Hematopoietic multipotent progenitor cell treated with erythropoietin and hydrocortisone succinate and interleukin-3 and kit ligand, for 8 days (in vitro differentiated cells): Measurements from ENCODE around the gene BBOX1.
"Not testable (repeated sequence)": the region's sequence is repeated elsewhere in the genome, so short reads cannot be mapped to it uniquely, and the experiment has no call there.

ENCODE experiments used
- DNase-seq: peaks from one replicate; pipeline ENCODE4 v3.0.0-alpha.2; 2015

The BBOX1 gene

DNA sequence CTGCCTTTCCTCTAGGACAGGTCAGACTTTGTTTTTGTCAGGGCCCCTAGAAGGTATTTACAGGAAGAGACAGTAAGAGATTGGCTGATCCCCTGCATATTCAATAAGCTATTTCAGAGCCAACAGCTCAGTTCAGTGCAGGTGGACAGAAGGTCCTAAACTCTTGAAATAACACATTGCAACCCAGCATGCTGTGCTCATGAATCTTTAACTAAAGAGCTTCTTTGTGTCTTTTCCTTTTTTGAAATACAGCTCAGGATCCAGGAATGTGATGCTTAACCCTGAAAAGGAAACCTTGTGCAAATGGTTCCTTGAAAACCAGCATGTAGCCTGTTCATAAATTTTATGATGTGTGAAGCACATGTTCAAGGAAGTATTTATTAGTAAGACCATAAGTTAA lies 43.9 kb downstream of the BBOX1 start:
- no peak for DNase-seq

DNA sequence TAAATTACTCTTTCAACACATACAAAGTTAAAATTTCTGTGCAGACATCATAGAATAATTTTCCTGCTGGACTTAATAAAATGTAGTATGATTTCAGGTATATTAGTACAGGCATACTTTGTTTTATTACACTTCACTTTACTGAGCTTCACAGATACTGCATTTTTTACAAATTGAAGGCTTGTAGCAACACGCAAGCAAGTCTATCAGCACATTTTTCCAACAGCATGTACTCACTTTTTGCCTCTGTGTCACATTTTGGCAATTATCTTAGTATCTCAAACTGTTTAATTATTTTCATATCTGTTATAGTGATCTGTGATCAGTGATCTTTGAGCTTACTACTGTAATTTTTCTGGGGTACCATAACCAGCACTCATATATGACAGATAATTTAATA lies 44.5 kb downstream of the BBOX1 start:
- no peak for DNase-seq

DNA sequence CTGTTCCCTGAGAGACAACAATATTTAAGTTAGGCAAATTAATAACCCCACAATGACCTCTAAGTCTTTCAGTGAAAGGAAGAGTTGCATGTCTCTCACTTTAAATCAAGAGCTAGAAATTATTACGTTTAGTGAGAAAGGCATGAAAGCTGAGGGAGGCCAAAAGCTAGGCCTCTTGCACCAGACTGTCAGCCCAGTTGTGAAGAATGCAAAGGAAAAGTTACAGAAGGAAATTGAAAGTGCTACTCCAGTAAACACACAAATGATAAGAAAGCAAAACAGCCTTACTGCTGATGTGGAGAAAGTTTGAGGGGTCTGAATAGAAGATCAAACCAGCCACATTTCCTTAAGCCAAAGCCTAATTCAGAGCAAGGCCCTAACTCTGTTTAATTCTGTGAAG lies 45.0 kb downstream of the BBOX1 start:
- no peak for DNase-seq

DNA sequence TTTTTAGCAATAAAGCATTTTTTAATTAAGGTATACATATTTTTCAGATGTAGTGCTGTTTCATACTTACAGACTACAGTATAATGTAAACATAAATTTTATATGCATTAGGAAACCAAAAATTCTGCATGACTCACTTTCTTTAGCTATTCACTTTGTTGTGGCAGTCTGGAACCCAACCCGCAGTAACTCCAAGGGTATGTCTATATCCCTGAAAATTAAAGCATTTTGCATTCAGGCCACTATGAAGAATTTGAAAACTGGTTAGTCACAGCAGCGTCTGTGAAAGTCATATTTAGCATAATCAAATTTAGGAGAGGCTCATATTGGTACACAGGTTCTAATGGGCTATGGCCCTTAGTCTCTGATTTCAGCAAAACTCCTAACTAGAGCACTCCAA lies 46.8 kb downstream of the BBOX1 start:
- DNase-seq = no peak

DNA sequence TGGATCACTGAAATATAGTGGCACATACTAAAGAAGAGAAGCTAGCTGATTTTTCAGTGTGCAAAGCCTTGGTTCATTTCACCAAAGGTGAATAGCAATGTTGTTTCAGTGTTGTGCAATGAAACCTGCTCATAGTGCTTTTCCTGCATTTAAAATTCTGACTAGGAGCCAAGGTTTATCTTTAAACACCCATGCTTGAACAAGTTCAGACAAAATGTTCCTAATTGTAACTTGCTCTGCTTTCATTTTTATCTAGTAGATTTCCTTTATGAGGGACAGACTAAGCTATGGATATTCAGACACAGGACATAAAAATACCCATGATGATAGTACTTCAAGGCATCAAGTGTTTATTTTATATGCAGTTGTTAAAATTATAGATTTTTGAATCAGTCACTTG lies 47.7 kb downstream of the BBOX1 start:
- no peak for DNase-seq

DNA sequence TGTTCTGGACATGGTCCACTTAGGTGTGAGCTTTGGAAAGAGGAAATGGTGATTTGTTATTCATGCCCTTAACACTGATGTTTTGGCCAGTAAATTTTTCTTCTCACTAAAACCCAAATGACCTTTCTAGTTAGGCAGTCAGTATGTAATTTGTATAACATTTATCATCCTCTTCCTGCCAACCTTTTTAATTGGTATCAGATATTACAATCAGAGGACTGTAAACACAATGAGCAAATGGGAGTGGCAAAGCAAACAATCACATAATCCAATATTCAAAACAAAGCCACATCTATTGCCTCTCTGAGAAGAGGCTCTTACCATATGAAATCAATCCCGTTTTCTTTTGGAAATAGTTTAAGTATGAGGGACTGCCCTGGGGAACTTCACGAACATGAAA lies 49.1 kb downstream of the BBOX1 start:
- no peak for DNase-seq

DNA sequence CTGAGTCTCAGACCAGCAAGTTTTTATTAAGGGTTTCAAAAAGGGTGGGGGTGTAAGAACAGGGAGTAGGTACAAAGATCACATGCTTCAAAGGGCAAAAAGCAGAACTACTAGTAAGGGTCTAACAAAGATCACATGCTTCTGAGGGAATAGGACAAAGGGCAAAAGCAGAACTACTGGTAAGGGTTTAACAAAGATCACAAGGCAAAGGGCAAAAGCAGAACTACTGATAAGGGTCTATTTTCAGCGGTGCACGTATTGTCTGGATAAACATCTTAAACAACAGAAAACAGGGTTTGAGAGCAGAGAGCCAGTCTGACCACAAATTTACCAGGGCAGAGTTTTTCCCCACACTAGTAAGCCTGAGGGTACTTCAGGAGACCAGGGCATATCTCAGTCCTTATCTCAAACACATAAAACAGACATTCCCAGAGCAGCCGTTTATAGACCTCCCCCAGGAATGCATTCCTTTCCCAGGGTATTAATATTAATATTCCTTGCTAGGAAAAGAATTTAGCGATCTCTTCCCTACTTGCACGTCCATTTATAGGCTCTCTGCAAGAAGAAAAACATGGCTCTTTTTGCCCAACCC lies 49.8 kb downstream of the BBOX1 start:
- DNase-seq = not testable (repeated sequence)

DNA sequence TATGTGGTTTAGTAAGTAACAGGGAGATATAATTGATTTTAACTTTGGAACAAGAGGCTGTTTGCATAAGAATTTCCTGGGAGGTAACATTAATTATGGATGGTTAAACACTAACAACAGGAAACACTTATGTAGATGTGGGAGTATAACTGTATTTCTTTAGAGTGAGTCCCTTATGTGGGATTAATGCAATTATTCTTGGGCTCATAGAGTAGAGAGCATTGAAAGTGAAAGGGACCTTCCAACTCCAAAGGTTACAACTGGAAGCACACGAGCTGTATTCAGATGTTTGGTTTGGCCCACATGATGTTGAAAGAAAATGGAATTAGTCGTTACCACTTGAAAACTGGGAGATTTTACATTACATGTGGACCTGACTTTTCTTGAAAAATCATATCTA lies 53.5 kb downstream of the BBOX1 start:
- no peak for DNase-seq

DNA sequence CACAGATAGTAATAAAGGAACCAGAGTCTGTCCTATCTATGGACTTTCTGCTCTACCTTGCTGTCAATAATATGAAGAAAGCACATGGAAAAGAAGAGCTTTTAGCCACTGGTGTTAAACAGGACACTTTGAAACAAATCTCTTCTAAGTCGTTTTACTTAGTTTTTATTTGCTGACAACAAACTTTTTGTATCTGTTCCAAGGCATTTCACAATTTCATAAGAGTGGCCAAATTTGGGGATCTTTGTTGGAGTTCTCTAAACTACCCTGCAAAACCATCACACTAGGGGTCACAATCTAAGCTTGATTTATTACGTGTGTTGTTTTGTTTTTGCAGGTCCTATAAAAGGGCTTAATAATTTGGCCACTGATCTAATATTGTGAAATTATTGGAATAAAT lies 54.4 kb downstream of the BBOX1 start:
- no peak for DNase-seq

DNA sequence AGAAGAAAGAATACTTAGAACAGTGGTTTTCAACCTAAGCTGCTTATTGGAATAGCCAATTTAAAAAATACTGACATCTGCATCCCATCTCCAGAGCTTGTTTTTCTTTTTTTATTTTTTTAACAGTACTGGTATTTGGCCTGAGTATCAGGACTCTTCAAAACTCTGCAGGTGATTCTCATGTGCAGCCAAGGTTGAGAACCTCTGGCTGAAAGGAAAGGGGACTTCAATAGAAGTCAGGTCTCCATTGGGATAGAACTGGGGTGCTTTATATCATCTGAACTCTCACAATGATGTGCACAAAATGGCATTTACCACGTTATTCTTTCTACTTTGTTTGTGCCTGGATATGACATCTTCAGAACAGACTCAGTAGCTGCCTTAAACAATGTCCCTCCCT lies 55.3 kb downstream of the BBOX1 start:
- no peak for DNase-seq

DNA sequence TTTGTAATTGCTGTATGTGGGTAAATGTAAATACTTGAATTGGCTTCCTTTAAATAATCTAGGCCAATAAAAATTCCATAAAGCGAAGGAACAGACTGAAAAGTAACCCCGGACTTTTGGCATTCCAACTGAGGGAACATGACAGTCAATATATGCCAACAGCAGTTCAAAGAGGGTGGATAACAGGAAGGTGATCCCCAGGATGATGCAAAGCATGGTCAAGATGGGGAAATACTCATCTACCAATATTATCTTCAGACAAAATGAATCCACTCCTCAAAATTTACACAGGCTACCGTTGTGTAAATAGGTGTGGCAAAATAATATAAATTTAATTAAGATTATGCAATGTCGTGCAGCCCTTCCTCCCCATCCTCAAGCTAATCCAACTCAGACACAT lies 56.9 kb downstream of the BBOX1 start:
- DNase-seq = no peak

DNA sequence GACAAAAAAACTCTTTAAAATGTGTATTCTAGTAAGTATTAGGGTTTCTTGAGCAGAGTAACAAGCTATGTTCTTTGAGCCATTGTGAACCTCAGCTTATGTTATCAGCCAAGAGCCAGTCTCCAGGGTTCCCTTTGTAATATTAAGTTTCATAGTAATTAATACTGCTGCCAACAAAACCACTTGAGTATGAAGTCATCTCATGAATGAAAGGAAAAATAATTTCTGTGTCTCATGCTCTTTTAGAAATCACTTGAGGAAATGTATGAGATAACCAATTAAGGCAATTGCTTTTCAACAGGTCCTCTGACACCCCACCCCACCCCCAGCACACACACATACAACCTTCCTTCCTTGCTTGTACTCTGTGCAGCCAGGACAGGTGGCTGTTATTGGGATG lies 59.9 kb downstream of the BBOX1 start:
- DNase-seq = no peak

DNA sequence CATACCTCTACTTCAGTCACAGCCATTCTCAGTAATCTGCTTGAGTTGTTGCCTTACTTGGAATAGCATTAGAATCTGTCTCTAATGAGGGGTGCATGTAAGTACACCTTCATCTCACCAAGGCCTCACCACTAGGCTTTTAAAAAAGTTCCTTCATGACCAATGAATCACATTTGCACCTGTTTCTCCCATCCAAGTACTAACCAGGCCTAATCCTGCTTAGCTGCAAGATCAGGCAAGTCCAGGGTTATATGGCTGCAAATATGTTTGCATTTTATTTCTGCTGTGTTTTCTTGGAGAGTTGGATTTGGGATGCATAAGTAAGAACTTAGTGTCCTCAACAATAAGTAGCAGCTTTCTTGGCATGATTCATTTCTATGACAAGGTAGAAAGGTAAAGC lies 66.9 kb downstream of the BBOX1 start:
- no peak for DNase-seq

DNA sequence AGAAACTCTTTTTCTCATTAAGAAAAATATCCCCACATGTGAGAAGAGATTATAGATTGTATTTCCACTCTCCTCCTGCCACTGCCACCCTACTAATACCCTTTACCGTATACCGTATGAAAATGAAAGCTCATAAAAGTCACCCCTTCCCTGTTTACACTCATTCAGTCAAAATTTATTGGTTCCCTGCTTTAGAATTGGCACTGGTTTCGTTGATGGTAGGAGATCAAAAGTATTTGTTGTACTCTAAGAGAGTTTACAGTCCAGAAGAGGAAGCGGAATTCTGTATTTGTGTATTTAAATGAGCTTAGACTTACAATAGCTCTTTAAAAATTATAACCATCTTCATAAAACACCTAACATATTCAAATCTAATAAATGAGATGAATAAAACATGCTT lies 68.2 kb downstream of the BBOX1 start:
- no peak for DNase-seq

DNA sequence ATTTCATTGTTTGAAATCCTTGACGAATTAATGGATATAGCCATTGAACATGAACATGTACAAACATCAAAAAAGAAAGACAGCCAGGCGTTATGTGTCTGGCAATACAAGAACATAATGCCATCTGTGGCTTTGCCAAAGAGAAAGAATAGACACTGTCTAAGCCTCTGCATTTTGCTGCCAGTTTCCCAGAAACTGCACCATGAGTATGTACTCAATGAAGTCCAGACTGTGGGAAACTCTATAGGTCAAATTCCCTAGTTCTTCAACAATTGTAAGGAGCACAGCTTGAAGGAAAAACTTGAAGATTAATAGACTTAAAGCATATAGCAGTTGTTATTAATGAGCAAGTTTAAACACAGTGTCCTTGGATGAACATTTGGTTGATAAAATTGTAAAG lies 71.3 kb downstream of the BBOX1 start:
- no peak for DNase-seq

DNA sequence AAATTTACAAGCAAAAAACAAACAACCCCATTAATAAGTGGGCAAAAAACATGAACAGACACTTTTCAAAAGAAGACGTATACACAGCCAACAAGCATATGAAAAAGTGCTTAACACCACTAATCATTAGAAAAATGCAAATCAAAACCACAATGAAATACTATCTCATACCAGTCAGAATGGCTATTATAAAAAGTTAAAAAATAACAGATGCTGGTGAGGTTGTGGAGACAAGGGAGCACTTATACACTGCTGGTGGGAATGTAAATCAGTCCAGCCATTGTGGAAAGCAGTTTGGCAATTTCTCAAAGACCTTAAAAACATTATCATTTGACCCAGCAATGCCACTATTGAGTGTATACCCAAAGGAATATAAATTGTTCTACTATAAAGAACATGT lies 72.3 kb downstream of the BBOX1 start:
- DNase-seq = no peak

DNA sequence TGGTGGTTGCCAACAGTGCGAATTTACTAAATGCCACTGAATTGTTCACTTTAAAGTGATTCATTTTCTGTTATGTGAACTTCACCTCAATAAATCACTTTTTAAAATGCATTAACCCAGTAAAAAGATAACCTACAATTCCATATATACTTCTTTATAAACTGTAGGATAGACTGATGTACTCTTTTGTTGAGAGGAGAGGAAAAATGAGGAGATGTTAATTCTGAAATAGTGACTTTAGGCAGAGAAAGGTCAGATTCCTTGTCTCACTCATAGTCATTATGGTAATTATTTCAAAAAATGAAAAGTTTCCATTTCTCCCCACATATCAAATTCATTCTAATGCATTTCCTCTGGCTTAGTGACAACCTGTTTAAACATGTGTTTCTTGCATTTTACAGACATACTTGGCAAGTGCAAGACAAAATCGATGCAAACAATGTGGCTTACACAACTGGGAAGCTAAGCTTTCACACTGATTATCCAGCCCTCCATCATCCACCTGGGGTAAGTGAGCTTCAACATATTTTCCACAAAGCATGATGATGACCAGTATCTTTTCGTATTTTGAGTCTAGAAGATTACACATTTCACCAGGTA lies 74.5 kb downstream of the BBOX1 start:
- no peak for DNase-seq

DNA sequence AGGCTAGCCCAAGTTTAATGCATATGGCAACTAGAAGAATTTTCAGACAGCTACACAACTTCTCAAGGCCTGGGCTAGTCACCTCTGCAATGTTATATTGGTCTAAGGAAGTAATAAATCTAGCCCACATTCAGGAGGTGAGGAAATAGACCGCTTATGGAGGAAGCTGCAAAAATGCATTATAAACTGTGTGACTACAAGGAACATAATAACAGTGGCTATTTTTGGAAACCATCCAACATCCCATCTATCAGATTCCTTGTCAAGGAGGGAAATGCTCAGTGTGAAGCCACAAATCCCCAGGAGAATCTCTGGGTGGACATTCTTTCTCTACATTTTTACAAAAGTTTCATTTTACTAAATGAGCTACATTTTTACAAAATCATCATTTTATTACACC lies 76.1 kb downstream of the BBOX1 start:
- no peak for DNase-seq

DNA sequence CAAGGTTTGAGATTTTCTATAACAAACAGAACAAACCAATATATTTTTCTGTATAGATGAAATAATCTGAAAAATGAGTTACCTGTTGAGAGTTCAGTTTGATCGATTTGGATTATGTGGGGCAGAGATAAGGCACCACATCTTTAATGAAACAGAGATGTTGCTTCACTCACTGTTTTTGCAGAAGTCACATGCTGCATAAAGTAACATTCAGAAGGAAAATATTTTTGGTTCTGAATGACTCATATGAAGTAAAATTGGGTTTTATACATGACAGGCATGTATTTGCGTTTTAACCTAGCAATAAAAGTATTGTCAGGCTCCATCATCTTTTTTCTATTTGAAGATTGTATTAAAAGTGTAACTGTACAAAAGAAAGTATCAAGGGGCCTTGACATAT lies 77.8 kb downstream of the BBOX1 start:
- no peak for DNase-seq

DNA sequence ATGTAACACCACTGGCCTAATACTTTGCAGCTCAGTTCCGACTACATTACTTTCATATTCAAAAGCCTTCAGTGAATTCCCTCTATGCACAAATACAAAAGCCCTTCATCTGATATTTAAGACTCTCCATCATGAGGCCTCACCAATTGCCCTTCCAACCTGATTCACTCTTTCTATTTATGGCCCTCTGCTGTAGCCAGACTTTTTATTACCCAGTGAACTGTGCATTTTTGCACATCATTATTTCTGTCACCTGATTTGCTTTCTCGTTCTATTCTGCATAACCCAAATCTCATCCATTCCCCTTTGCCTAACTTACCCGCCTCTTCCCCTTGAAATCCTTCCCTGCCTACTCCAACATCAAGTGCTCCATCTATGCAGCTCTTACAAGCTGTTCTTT lies 78.3 kb downstream of the BBOX1 start:
- DNase-seq = no peak

DNA sequence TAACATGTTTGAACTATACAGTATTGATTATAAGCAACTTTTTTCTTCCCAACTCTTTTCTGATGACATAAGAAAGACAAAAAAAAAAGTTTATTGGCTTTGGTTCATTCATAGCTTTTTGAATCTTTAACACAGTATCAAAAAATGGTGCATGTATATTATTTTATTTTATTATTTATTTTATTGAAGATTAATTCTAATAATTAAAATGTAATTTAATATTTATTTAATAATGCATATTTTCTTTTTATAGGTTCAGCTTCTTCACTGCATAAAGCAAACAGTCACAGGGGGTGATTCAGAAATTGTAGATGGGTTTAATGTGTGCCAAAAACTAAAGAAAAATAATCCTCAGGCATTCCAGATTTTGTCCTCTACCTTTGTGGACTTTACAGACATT lies 78.8 kb downstream of the BBOX1 start:
- no peak for DNase-seq

DNA sequence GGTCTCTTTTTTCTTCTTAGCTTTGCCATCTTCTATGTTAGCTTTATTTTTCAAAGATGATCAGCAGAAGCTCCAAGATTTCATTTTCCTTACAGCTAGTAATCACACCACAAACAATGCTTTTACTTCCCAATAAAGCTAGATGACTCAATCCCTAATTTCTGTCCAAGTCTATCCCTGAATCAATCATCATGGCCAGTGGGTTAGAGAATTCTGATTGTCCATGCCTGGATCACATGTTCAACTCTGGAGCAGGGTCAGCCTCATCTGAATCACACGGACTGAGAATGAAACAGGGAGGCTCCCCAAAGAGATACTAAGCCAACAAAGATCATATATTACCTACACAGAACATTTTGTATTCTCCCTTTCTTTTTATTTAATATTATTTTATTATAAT lies 79.6 kb downstream of the BBOX1 start:
- DNase-seq = no peak

DNA sequence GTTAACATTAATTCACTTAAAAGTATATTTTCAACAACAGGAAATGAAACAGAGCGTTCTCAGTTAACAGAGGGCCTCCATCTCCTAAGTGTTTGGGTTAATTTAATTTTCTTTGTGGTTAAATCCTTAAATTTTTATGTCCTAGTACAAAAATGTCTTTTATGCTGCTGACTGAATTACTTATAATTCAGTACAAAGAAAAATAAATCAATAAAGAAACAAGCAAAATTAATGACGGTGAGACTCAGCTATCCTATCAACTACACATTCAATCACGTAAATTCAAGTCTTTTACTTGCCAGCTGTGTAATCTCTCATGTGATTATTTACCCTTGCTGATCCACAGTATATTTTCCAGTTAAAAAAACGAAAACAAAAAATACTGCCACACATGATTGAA lies 81.4 kb downstream of the BBOX1 start:
- no peak for DNase-seq

DNA sequence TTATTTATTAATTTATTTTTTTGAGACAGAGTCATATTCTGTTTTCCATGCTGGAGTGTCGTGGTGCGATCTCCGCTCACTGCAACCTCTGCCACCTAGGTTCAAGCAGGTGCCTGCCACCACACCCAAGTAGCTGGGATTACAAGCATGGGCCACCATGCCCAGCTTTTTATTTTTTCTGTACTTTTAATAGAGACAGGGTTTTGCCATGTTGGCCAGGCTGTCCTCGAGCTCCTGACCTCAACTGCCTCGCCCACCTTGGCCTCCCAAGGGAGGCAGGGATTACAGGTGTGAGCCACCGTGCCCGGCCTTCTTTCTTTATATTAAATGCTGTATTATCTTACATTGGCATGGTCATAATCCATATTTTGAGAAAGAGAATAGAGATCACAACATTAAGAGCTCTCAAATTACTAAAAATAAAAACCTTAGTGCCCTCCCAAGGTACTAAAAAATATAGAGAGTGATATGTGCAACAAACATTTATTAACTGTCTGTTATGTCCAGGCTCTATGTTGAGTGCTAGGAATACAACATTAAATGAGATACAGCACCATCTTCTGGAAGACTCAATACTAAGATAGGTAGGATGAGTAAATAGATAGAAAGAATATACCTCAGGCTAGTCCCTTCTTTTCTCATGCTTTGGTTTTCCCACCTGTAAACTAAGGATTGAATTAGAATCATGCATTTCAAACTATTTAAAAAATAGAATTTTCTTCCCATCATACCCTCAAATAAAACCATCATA lies 84.1 kb downstream of the BBOX1 start:
- no peak for DNase-seq

DNA sequence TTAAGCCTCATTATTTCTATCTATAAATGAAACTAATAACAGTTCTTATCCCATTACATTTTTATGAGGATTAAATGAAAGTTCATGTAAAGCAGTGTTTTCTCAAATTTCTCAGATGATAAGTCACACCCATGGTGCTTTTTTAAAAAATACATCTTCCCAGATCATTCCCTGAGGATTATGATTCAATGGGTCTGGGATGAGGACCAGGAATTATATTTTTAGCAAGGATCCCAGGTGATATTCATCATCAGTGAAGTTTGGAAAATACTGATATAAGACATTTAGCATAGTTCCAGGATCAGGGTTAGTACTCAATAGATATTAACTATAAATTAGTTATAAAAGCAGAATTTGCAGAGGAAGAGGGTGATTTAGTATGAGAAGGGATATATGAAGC lies 89.1 kb downstream of the BBOX1 start:
- DNase-seq = no peak
